GM20000 (cell line): ENCODE measurements around the gene OSGIN1.

ENCODE experiments used
- DNase-seq: peaks from one replicate; pipeline ENCODE4 v3.0.0; 2012; ENCODE audit warnings: low spot score
- TF ChIP-seq, protein P1 (sequence below): IDR thresholded peaks from 2 replicates; pipeline ENCODE4 v1.5.1; 2012; ENCODE audit warnings: mild to moderate bottlenecking, control low read depth; ENCODE audit errors: extremely low read depth, missing control alignments

OSGIN1 gene

DNA sequence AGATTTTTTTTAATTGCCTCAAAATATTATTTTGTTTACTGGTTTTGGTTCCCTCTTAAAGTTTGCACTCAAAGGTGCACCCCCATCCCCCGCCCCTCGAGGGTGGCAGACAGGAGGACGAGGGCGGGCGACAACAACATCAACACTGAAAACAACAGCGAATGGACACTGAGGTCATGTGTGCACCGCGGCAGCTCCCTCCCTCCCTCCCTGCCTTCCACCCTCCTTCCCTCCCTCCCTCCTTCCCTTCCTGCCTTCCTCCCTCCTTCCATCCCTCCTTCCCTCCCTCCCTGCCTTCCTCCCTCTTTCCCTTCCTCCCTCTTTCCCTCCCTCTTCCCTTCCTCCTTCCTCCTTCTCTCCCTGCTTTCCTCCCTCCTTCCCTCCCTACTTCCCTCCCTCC lies 1.5 kb upstream of the OSGIN1 start:
- TF ChIP-seq, protein P1, sequence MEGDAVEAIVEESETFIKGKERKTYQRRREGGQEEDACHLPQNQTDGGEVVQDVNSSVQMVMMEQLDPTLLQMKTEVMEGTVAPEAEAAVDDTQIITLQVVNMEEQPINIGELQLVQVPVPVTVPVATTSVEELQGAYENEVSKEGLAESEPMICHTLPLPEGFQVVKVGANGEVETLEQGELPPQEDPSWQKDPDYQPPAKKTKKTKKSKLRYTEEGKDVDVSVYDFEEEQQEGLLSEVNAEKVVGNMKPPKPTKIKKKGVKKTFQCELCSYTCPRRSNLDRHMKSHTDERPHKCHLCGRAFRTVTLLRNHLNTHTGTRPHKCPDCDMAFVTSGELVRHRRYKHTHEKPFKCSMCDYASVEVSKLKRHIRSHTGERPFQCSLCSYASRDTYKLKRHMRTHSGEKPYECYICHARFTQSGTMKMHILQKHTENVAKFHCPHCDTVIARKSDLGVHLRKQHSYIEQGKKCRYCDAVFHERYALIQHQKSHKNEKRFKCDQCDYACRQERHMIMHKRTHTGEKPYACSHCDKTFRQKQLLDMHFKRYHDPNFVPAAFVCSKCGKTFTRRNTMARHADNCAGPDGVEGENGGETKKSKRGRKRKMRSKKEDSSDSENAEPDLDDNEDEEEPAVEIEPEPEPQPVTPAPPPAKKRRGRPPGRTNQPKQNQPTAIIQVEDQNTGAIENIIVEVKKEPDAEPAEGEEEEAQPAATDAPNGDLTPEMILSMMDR = no peak
- DNase-seq = no peak

DNA sequence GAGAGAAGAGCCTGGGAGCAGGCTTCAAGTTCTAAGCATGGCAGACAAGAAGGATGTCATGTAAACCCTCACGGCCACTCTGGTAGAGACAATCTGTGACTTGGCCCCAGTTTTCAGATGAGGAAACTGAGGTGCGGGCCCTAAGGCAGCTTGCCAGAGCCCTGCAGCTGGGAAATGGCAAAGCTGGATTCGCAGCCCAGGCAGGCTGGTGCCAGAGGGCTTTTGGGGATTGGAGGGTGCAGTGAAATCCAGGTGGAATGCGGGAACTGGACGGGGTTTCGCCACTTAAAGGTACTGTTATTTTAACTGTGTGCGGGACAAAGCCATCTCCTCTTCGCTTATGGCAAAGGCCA lies 477 bp upstream of the OSGIN1 start:
- DNase-seq = no peak
- TF ChIP-seq, protein P1 = no peak

DNA sequence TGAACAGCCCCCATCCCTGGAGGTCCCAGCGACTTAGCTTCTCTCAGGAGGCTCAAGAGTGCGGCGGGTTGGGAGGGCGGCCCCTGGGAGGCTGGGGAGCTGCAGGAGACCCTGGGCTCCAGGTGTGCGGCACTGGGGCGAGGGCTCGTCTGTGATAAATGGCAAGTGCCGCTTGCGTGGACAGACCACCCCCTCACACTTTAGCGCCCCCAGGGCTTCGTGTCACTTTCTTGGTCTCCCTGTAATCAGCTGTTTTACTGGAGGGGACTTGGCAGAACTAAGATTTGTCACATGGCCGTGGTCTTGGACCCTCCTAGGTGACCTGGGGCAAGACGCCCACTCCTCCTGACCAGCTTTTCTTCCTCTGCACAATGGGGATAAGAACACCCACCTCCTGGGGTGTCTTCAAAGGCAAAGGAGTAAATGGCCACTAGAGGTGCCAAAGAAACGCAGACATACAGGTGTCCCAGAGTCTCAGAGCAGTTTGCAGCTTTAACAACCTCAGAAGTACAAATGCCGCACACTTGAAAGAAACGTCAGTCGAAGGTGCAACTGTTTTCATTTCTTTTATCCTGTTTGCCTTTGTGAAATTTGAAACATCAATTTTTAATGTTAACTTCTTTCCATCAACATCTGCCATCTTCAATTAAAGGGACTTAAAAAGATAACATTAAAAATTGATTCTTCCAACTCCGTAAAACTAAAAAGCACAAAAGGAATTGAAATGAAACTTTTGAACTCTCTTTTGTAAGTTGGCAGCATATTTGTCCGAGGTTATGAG lies 946 bp downstream of the OSGIN1 start:
- peak; percentile 67 for DNase-seq
- TF ChIP-seq, protein P1 = peak; percentile 51

DNA sequence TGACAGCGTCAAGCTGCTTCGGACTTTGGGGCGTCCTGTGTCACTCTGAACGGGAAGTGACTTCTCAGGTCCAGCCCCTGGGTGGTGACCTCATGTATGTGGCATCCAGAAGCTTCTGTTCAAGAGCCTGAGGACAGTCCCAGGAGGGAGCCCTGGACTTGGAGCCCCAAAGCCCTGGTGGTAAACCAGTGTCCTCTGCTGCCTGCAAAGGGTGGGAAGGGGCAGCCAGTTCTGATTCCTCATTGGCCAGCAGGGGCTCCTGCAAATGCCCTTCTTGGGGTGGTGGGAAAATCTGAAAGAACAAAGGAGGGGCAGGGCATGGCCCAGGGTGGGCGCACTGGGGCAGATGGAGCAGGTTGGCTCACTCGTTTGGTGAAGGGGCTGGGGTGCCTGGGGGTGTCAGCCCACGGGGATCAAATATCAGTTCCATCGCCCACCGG lies 1.6 kb downstream of the OSGIN1 start:
- TF ChIP-seq, protein P1 = no peak
- DNase-seq = no peak

DNA sequence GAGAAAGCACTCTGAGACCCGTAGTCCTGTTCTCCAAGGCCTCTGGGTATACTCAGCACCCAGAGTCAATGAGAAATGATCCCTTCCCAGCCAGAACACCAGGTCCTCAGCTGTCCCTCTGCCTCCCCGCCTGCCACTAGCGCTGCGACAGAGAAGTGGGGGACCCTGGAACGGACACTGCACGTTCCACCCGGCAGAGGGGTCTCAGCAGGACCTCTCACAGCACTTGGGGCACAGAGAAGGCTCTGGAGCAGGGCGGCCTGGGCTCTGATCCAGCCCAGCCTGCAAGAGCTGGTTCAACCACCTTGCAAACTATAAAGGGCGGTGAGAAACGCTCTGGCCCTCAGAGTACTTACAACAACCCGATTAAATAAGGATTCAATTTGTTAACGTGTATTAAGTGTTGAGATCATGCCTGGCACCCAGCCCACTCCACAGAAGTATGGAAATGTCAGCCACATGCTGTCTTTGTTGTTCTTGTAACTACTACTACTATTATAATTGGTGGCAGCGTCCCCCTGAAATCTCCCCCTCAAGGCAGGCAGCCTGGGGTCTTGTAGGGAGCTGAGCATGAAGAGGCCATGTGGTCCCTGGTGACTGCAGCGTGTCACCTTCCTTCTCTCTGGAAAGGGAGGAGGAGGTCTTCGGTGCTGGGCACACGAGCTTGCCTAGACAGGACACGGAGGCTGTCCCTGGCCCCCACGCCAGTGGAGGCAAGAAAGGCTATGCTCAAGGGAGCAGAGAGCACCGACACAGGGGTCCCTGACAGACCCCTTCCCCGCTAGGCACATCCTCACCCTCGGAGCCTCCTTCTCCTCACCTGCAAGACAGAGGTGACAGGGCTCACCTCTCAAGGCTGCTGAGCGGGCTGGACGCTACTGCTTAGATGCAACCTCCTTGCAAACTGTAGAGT lies 2.4 kb downstream of the OSGIN1 start:
- TF ChIP-seq, protein P1 = no peak
- DNase-seq = no peak

DNA sequence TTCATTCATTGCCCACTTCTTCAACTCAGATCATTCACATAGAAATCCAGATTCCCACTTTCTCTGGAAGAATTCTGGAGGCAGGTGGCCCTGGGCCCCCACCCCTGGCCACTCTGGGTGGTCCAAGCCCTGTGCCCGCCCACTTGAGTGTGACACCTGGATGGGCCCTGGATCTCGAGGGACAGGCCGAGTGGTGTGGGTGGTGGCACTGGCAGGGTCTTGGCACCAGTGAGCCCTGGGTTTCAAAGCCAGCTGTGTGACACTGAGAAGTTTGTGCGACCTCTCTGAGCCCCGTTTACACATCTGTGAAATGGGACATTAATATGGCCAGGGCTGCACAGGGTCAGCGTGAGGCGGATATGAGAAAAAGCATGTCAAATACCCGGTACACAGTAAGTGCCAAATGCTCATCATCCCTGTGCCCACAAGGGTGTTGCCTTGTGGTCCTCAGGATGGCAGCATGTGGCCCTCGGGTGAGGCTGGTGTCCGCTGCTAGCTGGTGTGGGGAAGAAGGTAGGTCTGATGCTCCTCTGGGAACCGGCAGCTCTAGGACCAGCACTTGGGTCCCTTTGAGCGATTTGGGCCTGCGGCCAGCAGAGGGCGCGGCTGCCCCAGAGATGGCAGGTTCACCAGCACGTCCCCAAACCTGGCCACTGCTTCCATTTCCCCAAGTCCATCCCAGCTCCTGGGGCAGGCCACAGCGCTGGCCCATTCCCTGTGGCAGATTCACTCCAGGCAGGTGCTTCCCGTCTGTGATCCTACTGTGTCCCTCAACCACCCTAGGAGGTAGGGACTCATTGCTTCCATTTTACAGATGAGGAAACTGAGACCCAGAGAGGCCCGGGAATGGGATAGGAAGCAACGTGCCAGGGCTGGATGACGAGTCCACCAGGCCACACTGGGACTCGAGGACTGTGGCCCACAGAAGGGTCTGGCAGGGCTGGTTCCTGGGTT lies 3.6 kb downstream of the OSGIN1 start:
- TF ChIP-seq, protein P1 = peak; percentile 92
- DNase-seq = peak; percentile 88
